MCF 10A (cell line): ENCODE data around the gene PTER. TPM values are rescaled to one million over a fixed set of nuclear protein-coding genes. Genes with fewer than 3 reads are reported as not detected.

Source experiments
- BruUV-seq: library from RNA; stranded (reverse); fragments of 400-500 nt; replicated peaks from 2 replicates; lab custom pipeline; 2021; lab: Mats Ljungman, UMichigan
- CTCF ChIA-PET: fragments of 300-600 bp; sonication (Branson Sonifier 250); formaldehyde crosslinking; extraction: SDS; loops from one replicate; lab custom pipeline; 2021; ENCODE audit warnings: antibody characterized with exemption, inconsistent platforms; lab: Yijun Ruan, JAX
- POLR2A ChIA-PET: fragments of 300-600, 350-650 bp; sonication (Branson Sonifier 250); formaldehyde crosslinking; extraction: SDS; loops from one replicate; lab custom pipeline; 2020; ENCODE audit warnings: antibody characterized with exemption, inconsistent platforms; lab: Yijun Ruan, JAX
- DNase-seq: peaks from one replicate; pipeline ENCODE4 v3.0.0-alpha.2; 2018; ENCODE audit not compliant: unreplicated experiment
- H3K27ac Mint-ChIP-seq: one replicate; pipeline ENCODE4 v1.8.0; 2022; ENCODE audit warnings: mild to moderate bottlenecking, low read depth, mixed read lengths; ENCODE audit not compliant: unreplicated experiment
- H3K27me3 Mint-ChIP-seq: one replicate; pipeline ENCODE4 v1.8.0; 2022; ENCODE audit warnings: mixed read lengths; ENCODE audit not compliant: insufficient read depth, unreplicated experiment
- H3K36me3 Mint-ChIP-seq: one replicate; pipeline ENCODE4 v1.8.0; 2022; ENCODE audit warnings: mild to moderate bottlenecking, moderate library complexity, mixed read lengths; ENCODE audit not compliant: insufficient read depth, unreplicated experiment
- H3K4me1 Mint-ChIP-seq: one replicate; pipeline ENCODE4 v1.8.0; 2022; ENCODE audit warnings: mixed read lengths; ENCODE audit not compliant: insufficient read depth, unreplicated experiment
- H3K4me3 Mint-ChIP-seq: one replicate; pipeline ENCODE4 v1.8.0; 2022; ENCODE audit warnings: mild to moderate bottlenecking, moderate library complexity, mixed read lengths; ENCODE audit not compliant: unreplicated experiment
- H3K9me3 Mint-ChIP-seq: one replicate; pipeline ENCODE4 v1.8.0; 2022; ENCODE audit warnings: mixed read lengths; ENCODE audit not compliant: unreplicated experiment
- intact Hi-C: fragments of 100-400 bp; cut with micrococcal nuclease; formaldehyde crosslinking; loops from 2 replicates; pipeline ENCODE4 v1.14.1; 2022
- total RNA-seq: library from RNA; stranded (reverse); gene quantifications from 2 replicates; pipeline ENCODE4 v1.2.3, GENCODE V29; 2022
- TF ChIP-seq, protein P1 (sequence below): fragments of 200-600 bp; IDR thresholded peaks from one replicate; pipeline ENCODE4 v1.8.0; 2022; ENCODE audit warnings: antibody characterized with exemption, mild to moderate bottlenecking; ENCODE audit not compliant: unreplicated experiment

Gene PTER
- total RNA-seq, 1 experiment from 2014 or later: 50.8 TPM

DNA sequence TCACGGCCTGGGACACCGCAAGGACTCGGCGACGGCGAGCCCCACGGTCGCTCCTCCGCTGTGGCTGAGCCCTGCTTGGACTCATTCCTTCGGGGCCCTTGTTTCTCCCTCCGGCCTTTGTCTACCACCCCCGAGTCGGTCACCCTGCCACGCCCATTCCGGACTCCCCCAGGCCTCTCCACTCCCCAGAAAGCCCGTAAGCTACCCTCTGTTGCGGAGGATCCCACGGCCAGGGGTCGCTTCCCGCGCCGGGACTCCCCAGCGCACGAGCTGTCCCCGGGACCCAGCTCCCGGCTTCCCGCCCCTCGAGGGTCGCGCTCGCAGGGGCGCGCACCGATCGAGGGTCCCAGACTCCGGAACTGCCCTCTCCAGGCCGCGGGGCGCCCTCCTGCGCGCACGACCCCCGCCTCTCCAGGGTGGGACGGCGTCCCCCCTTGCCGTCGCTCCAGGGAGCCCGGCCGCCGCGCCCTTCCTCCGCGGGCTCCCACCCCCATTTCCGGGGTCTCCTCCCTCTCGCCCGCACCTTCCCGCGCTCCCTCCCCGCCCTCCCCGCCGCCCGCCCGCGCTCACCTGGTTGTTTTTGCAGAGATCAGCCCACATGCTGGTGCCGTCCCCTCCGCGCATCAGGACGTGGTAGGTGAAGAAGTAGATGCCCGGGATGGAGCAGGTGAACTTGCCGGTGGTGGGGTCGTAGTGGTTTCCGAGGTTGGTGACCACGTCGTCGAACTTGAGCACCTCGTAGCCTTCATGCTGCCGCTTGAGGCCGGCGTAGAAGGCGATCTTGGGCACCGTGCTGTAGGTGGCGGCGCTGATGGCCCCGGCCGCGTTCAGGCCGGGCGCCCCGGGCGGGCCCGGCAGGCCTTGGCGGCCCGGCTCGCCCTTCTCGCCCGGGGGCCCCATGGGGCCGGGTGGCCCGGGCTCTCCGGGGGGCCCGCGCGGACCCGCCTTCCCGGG is 83.4 kb downstream of the PTER start:
- intact Hi-C loops: no loop called here
- ChIA-PET POLR2A (no interaction called here), CTCF (interaction anchor here (0.6 kb wide), 1 partner anchor 22 kb away, joined by 4 read pairs; no protein-coding TSS in a partner anchor)
- BruUV-seq: no TSS peak
- Mint-ChIP-seq H3K4me1 (no peaks in the 10 kb centered on the region), H3K27ac (no peak overlapping the region), H3K36me3 (peaks cover 19% of the 10 kb centered on the region), H3K9me3 (no peaks in the 10 kb centered on the region), H3K4me3 (no peak overlapping the region), H3K27me3 (no peaks in the 10 kb centered on the region)
- TF ChIP-seq, protein P1, sequence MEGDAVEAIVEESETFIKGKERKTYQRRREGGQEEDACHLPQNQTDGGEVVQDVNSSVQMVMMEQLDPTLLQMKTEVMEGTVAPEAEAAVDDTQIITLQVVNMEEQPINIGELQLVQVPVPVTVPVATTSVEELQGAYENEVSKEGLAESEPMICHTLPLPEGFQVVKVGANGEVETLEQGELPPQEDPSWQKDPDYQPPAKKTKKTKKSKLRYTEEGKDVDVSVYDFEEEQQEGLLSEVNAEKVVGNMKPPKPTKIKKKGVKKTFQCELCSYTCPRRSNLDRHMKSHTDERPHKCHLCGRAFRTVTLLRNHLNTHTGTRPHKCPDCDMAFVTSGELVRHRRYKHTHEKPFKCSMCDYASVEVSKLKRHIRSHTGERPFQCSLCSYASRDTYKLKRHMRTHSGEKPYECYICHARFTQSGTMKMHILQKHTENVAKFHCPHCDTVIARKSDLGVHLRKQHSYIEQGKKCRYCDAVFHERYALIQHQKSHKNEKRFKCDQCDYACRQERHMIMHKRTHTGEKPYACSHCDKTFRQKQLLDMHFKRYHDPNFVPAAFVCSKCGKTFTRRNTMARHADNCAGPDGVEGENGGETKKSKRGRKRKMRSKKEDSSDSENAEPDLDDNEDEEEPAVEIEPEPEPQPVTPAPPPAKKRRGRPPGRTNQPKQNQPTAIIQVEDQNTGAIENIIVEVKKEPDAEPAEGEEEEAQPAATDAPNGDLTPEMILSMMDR: no peak
- no peak for DNase-seq

DNA sequence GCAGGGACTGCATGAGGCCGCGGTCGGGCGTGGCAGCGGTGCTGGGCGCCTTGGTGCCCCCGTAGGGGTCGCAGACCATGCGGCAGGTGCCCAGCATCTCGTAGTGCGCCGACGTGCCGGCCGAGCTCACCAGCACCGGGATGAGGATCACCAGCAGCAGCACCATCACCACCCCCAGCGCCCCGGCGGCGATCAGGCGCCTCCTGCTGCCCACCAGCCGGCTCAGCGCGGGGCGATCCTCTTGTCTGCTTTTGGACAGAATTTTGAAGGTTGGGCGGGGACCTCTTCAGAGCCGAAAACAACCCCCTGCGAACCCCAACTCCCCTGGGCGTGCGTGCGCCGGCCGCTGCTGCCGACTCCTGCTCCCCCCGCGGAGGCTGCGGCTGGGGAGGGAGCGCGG is 84.1 kb downstream of the PTER start:
- no peaks in the 10 kb centered on the region for H3K9me3 Mint-ChIP-seq
- H3K27ac Mint-ChIP-seq: no peak overlapping the region
- H3K4me1 Mint-ChIP-seq: no peaks in the 10 kb centered on the region
- POLR2A ChIA-PET: no interaction called here
- BruUV-seq: no TSS peak
- no peak for DNase-seq
- TF ChIP-seq, protein P1: no peak
- CTCF ChIA-PET: no interaction called here
- no peaks in the 10 kb centered on the region for H3K27me3 Mint-ChIP-seq
- intact Hi-C loops: no loop called here
- no peak overlapping the region for H3K4me3 Mint-ChIP-seq
- peaks cover 19% of the 10 kb centered on the region for H3K36me3 Mint-ChIP-seq

DNA sequence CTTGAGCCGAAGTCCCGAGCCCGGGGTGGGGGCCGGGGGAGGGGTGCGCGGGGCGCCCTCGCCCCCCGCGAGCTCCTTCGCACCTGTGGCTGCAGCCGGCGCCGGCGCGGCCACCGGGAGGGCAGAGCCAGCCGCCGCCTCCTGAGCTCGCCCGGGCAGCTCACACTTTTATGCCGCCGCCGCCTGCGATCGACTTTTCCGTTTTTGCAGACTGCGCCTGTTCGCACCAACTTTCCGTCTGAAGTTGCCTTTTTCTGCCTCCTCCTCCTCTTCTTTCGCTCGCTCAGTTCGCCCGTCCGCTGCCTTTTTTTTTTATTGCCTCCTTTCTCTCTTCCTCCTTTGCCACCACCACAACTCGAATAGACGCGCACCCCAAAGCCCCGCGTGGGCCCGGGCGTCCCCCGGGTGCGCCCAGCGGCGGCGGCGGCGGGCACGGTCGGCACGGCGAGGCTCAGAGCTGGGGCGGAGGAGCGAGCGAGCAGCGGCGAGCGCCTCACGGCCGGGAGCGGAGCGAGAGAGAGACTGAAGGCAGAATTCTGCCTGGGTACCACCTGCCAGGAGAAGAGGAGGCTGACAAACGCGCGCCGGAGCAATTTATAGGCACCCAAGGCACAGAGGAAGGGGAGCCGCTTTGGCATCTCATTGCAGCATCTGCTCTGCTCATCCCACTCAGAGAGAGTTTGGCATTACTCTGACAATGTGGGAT is 84.7 kb downstream of the PTER start, which contains the start of gene C1QL3:
TSS of gene C1QL3 (minus strand) at position 569 of the 706 bp plus-strand sequence. CDS start 814 bp downstream, outside the sequence.
- Mint-ChIP-seq H3K9me3 (no peaks in the 10 kb centered on the region), H3K36me3 (peaks cover 19% of the 10 kb centered on the region), H3K4me3 (no peak within 1 kb of the TSS), H3K27ac (no peak within 1 kb of the TSS), H3K27me3 (no peaks in the 10 kb centered on the region), H3K4me1 (no peaks in the 10 kb centered on the region)
- CTCF ChIA-PET: no interaction called here
- BruUV-seq: no TSS peak
- intact Hi-C loops: no loop called here
- POLR2A ChIA-PET: no interaction called here
- TF ChIP-seq, protein P1: no peak
- no peak for DNase-seq

DNA sequence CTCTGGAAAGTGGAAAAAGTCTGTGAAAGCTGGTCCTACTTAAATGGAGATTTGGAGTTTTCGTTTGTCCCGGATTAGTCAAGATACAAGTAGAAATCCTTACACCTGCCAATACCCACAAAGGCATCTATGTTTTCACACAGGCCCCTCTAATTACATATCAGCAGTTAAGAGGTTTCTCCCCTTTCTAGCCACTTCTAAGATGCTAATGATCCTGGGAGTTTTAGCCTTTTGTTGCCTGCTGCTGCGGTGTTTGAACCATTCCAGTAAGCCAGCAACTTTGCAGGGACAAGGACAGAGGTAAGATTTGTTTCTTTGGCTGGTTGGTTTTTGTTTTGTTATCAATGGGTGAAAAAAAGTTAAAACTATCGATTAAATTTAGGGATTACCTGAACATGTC is 90.6 kb downstream of the PTER start:
- POLR2A ChIA-PET: no interaction called here
- CTCF ChIA-PET: interaction anchor here (0.6 to 0.7 kb wide), 3 partner anchors 625 to 1399 kb away, joined by 3 read pairs; no protein-coding TSS in a partner anchor
- DNase-seq: no peak
- Mint-ChIP-seq H3K36me3 (peaks cover 8% of the 10 kb centered on the region), H3K27ac (no peak overlapping the region), H3K4me3 (no peak overlapping the region), H3K4me1 (peaks cover 5% of the 10 kb centered on the region), H3K9me3 (no peaks in the 10 kb centered on the region), H3K27me3 (no peaks in the 10 kb centered on the region)
- TF ChIP-seq, protein P1: no peak
- no TSS peak for BruUV-seq
- intact Hi-C loops: no loop called here
